DND-41 (cell line): ENCODE data around the gene PSMG4.

Source experiments
- ATAC-seq: fragments of 200-7000 bp; cut with Tn5 transposase; 3 replicates; pipeline ENCODE4 v1.9.1; 2021; ENCODE audit warnings: low read depth; ENCODE audit not compliant: insufficient read depth
- DNase-seq: peaks from one replicate; pipeline ENCODE4 v3.0.0-alpha.2; 2020
- H2AFZ ChIP-seq: 2 replicates; pipeline ENCODE4 v1.6.0; 2012; ENCODE audit warnings: low read depth, low read length
- H3K27ac ChIP-seq: 2 replicates; pipeline ENCODE4 v1.5.1; 2012; ENCODE audit warnings: low read length, inconsistent platforms
- H3K27me3 ChIP-seq: fragments of 200-600 bp; sonication (generic); 2 replicates; pipeline ENCODE4 v1.6.0; 2012; ENCODE audit warnings: low read length, mild to moderate bottlenecking, inconsistent platforms; ENCODE audit not compliant: insufficient read depth, poor library complexity
- H3K36me3 ChIP-seq: 2 replicates; pipeline ENCODE4 v1.5.1; 2012; ENCODE audit warnings: low read length, inconsistent platforms; ENCODE audit not compliant: insufficient read depth
- H3K4me1 ChIP-seq: 2 replicates; pipeline ENCODE4 v1.5.1; 2012; ENCODE audit warnings: mild to moderate bottlenecking, low read length; ENCODE audit not compliant: insufficient read depth
- H3K4me2 ChIP-seq: 2 replicates; pipeline ENCODE4 v1.6.0; 2012; ENCODE audit warnings: mild to moderate bottlenecking, moderate library complexity, low read length, inconsistent platforms; ENCODE audit not compliant: insufficient read depth
- H3K4me3 ChIP-seq, 2 experiments: fragments of 200-600 bp in 1 of 2; shearing (Covaris generic) in 1 of 2; 2 replicates each; pipeline ENCODE4 v1.5.1; 2012 to 2016; ENCODE audit warnings: inconsistent platforms in 2 of 2, low read length in 2 of 2, mild to moderate bottlenecking in 2 of 2, low read depth in 1 of 2, moderate library complexity in 1 of 2
- H3K79me2 ChIP-seq: 2 replicates; pipeline ENCODE4 v1.6.0; 2012; ENCODE audit warnings: low read length, inconsistent platforms; ENCODE audit not compliant: insufficient read depth
- H3K9ac ChIP-seq: 2 replicates; pipeline ENCODE4 v1.6.0; 2012; ENCODE audit warnings: low read depth, mild to moderate bottlenecking, inconsistent platforms, low read length, moderate library complexity
- H3K9me3 ChIP-seq: 2 replicates; pipeline ENCODE4 v1.5.1; 2012; ENCODE audit warnings: low read length, moderate library complexity, mild to moderate bottlenecking, inconsistent platforms; ENCODE audit not compliant: insufficient read depth, severe bottlenecking
- H4K20me1 ChIP-seq: 2 replicates; pipeline ENCODE4 v1.6.0; 2012; ENCODE audit warnings: low read length; ENCODE audit not compliant: insufficient read depth
- EZH2 ChIP-seq: IDR thresholded peaks from 3 replicates; pipeline ENCODE4 v1.6.1; 2012; ENCODE audit warnings: borderline replicate concordance, low read depth, mild to moderate bottlenecking, moderate library complexity, low read length, inconsistent platforms; ENCODE audit not compliant: severe bottlenecking
- TF ChIP-seq, protein P1 (sequence below): IDR thresholded peaks from 2 replicates; pipeline ENCODE4 v1.5.1; 2012; ENCODE audit warnings: borderline replicate concordance, low read length, moderate library complexity, mild to moderate bottlenecking; ENCODE audit not compliant: poor library complexity, severe bottlenecking; ENCODE audit errors: extremely low read depth

The PSMG4 gene

DNA sequence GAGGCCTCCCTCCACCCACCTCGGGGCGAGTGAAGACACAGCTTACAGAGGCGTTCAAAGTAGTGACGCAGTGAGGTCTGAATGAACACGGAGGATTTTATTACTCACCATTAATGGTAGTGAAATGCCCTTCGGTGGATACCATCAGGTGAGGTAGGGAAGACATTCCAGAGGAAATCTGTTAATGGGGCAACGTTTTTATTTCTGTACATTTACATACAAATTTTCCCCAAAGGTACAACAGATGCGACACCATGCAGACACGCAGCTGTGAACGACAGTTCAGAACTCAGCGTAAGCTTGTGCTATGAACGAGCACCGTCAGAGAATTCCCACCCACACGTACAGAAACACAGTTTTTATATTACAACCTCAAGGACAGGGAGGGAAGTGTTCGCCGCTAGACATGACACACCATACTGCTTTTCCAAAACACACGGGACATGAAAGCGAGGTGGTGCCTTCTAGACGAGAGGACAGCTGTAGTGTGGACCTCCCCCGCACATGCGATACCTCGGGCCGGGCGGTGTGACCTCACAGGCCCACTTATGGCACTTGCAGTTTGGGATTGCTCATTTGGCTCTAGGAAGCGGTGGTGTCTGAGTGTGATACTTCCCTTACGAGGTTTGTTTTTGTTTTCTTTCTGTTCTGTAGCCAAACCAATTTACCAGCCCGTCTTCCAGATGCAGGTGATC is 10.7 kb downstream of the PSMG4 start:
- Histone ChIP-seq H3K9ac (no peak overlapping the region), H3K4me2 (no peak overlapping the region), H4K20me1 (peaks cover 87% of the 10 kb centered on the region), H3K27me3 (no peaks in the 10 kb centered on the region), H3K79me2 (peaks cover 70% of the 10 kb centered on the region), H3K36me3 (peaks cover 83% of the 10 kb centered on the region), H3K4me1 (no peaks in the 10 kb centered on the region), H2AFZ (no peak overlapping the region), H3K9me3 (no peaks in the 10 kb centered on the region), H3K27ac (no peak overlapping the region), H3K4me3 (no peak overlapping the region)
- TF ChIP-seq, protein P1, sequence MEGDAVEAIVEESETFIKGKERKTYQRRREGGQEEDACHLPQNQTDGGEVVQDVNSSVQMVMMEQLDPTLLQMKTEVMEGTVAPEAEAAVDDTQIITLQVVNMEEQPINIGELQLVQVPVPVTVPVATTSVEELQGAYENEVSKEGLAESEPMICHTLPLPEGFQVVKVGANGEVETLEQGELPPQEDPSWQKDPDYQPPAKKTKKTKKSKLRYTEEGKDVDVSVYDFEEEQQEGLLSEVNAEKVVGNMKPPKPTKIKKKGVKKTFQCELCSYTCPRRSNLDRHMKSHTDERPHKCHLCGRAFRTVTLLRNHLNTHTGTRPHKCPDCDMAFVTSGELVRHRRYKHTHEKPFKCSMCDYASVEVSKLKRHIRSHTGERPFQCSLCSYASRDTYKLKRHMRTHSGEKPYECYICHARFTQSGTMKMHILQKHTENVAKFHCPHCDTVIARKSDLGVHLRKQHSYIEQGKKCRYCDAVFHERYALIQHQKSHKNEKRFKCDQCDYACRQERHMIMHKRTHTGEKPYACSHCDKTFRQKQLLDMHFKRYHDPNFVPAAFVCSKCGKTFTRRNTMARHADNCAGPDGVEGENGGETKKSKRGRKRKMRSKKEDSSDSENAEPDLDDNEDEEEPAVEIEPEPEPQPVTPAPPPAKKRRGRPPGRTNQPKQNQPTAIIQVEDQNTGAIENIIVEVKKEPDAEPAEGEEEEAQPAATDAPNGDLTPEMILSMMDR, result no peak
- TF ChIP-seq EZH2, result no peak
- ATAC-seq (no peak), DNase-seq (no peak)

DNA sequence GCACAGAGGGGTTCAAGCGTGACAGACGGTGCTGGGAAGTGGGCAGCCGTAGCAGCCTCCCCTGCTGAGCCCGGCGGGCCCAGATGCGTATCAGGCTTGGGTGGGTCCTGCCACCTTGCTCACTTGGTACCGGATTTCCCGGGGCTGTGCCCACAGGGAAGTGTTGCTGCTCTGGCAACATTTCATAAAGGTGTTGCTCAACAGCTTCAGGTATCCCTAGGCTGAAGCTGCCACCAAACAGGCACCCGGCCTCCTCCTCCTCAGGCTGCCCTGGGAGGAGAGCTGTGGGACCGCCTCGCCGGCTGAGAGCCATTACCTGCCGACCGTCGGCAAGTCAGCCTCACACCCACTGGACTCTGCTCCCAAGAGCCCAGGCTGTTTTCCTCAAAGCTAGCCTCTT is 11.5 kb downstream of the PSMG4 start:
- TF ChIP-seq EZH2, result no peak
- TF ChIP-seq, protein P1, result no peak
- no peak overlapping the region for H3K4me2 ChIP-seq
- no peak overlapping the region for H3K27ac ChIP-seq
- H3K27me3 ChIP-seq, result no peaks in the 10 kb centered on the region
- no peak overlapping the region for H3K9ac ChIP-seq
- peaks cover 63% of the 10 kb centered on the region for H3K79me2 ChIP-seq
- DNase-seq (no peak), ATAC-seq (no peak)
- H3K9me3 ChIP-seq, result no peaks in the 10 kb centered on the region
- no peaks in the 10 kb centered on the region for H3K4me1 ChIP-seq
- peaks cover 75% of the 10 kb centered on the region for H3K36me3 ChIP-seq
- H2AFZ ChIP-seq, result no peak overlapping the region
- no peak overlapping the region for H3K4me3 ChIP-seq
- peaks cover 83% of the 10 kb centered on the region for H4K20me1 ChIP-seq

- Histone ChIP-seq H3K9ac (no peak overlapping the region), H4K20me1 (peaks cover 85% of the 10 kb centered on the region), H3K36me3 (peaks cover 65% of the 10 kb centered on the region), H3K9me3 (no peaks in the 10 kb centered on the region), H3K4me2 (no peak overlapping the region), H3K27me3 (no peaks in the 10 kb centered on the region), H3K27ac (no peak overlapping the region), H3K4me3 (no peak overlapping the region), H3K79me2 (peaks cover 54% of the 10 kb centered on the region), H2AFZ (no peak overlapping the region), H3K4me1 (no peaks in the 10 kb centered on the region)
- DNase-seq (no peak), ATAC-seq (no peak)
- TF ChIP-seq, protein P1, result no peak
- no peak for TF ChIP-seq EZH2
Observed at GRCh38 chr6:3271756-3272155, 13.0 kb downstream of the PSMG4 start.
